ENCODE results near the gene SVIL.

SVIL gene

DNA sequence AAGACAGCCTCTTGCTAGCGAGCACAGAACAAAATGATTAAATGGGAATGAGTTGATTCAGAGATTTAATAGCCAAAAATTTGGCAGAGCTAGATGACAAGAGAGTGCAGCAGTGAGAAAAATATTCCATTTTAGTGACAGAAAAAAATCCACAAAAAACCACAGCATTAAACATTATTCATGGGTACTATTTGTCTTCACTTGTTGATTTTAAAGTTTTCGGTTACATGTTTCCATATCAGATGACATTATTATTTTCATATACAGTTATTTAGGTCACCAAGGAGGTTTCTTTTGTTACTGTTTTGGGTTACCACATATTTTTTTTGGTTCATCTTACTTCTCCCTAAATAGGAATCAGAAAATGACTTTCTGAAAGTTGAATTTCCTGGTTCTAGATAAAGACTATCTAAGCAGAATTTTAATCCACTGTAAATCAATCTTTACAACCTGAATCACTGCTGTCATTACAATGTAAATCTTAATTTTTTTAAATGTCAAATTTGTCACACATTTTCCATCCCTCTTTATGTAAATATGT lies 87.9 kb downstream of the SVIL start:
- H3K4me3 ChIP-seq (ENCODE audit: low read depth in 1 of 2, low read length in 1 of 2), result no peak overlapping the region

GRCh38 chr10:29545122-29545521 lies 89.6 kb downstream of the SVIL start:
- H3K36me3 ChIP-seq, result peaks cover 44% of the 10 kb centered on the region

More for the DNA sequence above, 87.9 kb downstream of the SVIL start:
- TF ChIP-seq, protein P1, sequence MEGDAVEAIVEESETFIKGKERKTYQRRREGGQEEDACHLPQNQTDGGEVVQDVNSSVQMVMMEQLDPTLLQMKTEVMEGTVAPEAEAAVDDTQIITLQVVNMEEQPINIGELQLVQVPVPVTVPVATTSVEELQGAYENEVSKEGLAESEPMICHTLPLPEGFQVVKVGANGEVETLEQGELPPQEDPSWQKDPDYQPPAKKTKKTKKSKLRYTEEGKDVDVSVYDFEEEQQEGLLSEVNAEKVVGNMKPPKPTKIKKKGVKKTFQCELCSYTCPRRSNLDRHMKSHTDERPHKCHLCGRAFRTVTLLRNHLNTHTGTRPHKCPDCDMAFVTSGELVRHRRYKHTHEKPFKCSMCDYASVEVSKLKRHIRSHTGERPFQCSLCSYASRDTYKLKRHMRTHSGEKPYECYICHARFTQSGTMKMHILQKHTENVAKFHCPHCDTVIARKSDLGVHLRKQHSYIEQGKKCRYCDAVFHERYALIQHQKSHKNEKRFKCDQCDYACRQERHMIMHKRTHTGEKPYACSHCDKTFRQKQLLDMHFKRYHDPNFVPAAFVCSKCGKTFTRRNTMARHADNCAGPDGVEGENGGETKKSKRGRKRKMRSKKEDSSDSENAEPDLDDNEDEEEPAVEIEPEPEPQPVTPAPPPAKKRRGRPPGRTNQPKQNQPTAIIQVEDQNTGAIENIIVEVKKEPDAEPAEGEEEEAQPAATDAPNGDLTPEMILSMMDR (IDR thresholded peaks at IDR 0.05), result no peak
- Histone ChIP-seq H3K36me3 (peaks cover 44% of the 10 kb centered on the region), H3K9me3 (no peaks in the 10 kb centered on the region), H3K27me3 (no peaks in the 10 kb centered on the region), H3K27ac (peak overlapping the region; percentile 50), H3K4me1 (ENCODE audit: control insufficient read depth in 1 of 2, insufficient read depth in 1 of 2, low read depth in 1 of 2, low read length in 1 of 2) (peaks cover 0 to 10% of the 10 kb centered on the region in 2 experiments)

GRCh38 chr10:29543715-29544114 lies 91.1 kb downstream of the SVIL start:
- Histone ChIP-seq H3K36me3 (peaks cover 51% of the 10 kb centered on the region), H3K27me3 (no peaks in the 10 kb centered on the region), H3K9me3 (no peaks in the 10 kb centered on the region), H3K4me3 (ENCODE audit: low read depth in 1 of 2, low read length in 1 of 2) (no peak overlapping the region), H3K27ac (peak overlapping the region; percentile 23), H3K4me1 (ENCODE audit: control insufficient read depth in 1 of 2, insufficient read depth in 1 of 2, low read depth in 1 of 2, low read length in 1 of 2) (peaks cover 0 to 10% of the 10 kb centered on the region in 2 experiments)
- TF ChIP-seq, protein P1 (IDR thresholded peaks at IDR 0.05), result no peak

More at GRCh38 chr10:29545122-29545521, 89.6 kb downstream of the SVIL start:
- Histone ChIP-seq H3K27me3 (no peaks in the 10 kb centered on the region), H3K4me1 (ENCODE audit: control insufficient read depth in 1 of 2, insufficient read depth in 1 of 2, low read depth in 1 of 2, low read length in 1 of 2) (peaks cover 0 to 10% of the 10 kb centered on the region in 2 experiments), H3K27ac (no peak overlapping the region), H3K4me3 (ENCODE audit: low read depth in 1 of 2, low read length in 1 of 2) (no peak overlapping the region), H3K9me3 (no peaks in the 10 kb centered on the region)
- TF ChIP-seq, protein P1 (IDR thresholded peaks at IDR 0.05), result no peak

GRCh38 chr10:29542723-29543122 lies 92.0 kb downstream of the SVIL start:
- peaks cover 56% of the 10 kb centered on the region for H3K36me3 ChIP-seq
- H3K27me3 ChIP-seq, result no peaks in the 10 kb centered on the region
- TF ChIP-seq, protein P1 (IDR thresholded peaks at IDR 0.05), result no peak
- no peak overlapping the region for H3K27ac ChIP-seq
- H3K9me3 ChIP-seq, result no peaks in the 10 kb centered on the region
- H3K4me1 ChIP-seq (ENCODE audit: control insufficient read depth in 1 of 2, insufficient read depth in 1 of 2, low read depth in 1 of 2, low read length in 1 of 2), result peaks cover 0 to 8% of the 10 kb centered on the region in 2 experiments
- no peak overlapping the region for H3K4me3 ChIP-seq (ENCODE audit: low read depth in 1 of 2, low read length in 1 of 2)

- Histone ChIP-seq H3K27me3 (no peaks in the 10 kb centered on the region), H3K4me1 (ENCODE audit: control insufficient read depth in 1 of 2, insufficient read depth in 1 of 2, low read depth in 1 of 2, low read length in 1 of 2) (no peaks in the 10 kb centered on the region), H3K27ac (no peak overlapping the region), H3K9me3 (no peaks in the 10 kb centered on the region), H3K36me3 (peaks cover 57% of the 10 kb centered on the region), H3K4me3 (ENCODE audit: low read depth in 1 of 2, low read length in 1 of 2) (no peak overlapping the region)
- TF ChIP-seq, protein P1 (IDR thresholded peaks at IDR 0.05), result no peak
Measured at GRCh38 chr10:29541422-29542210, 93.2 kb downstream of the SVIL start.
